ENCODE results near the gene EXPH5.

Gene EXPH5

DNA sequence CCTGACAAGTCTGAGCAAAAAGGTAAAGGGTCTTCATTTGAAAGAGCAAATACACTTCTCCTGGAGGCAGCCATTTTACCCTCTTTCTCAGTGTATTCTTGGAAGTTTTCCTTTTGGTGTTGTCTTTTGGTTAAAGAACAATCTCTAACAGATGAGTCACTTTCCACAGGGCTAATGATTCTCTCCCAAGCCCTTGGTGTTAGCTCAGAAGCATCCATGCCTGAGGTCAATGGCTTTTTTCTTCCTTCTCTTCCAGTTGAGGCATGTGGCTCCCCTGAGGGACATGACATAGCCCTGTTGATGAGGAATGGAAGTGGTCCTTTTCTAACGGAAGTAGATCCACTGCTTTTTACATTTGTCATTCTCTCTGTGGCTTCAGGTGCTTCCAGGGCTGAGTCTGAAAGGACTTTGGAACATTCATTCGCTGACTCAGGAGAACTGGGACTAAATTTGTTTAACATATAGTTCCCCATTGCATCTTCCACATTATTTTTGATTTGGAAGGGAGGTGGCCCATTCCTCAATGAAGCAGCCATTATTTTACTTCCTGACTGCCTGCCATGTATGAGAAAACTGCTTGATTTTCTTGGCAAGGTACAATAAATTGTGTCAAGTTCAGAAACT is 81.6 kb downstream of the EXPH5 start:
- no peak for DNase-seq

DNA sequence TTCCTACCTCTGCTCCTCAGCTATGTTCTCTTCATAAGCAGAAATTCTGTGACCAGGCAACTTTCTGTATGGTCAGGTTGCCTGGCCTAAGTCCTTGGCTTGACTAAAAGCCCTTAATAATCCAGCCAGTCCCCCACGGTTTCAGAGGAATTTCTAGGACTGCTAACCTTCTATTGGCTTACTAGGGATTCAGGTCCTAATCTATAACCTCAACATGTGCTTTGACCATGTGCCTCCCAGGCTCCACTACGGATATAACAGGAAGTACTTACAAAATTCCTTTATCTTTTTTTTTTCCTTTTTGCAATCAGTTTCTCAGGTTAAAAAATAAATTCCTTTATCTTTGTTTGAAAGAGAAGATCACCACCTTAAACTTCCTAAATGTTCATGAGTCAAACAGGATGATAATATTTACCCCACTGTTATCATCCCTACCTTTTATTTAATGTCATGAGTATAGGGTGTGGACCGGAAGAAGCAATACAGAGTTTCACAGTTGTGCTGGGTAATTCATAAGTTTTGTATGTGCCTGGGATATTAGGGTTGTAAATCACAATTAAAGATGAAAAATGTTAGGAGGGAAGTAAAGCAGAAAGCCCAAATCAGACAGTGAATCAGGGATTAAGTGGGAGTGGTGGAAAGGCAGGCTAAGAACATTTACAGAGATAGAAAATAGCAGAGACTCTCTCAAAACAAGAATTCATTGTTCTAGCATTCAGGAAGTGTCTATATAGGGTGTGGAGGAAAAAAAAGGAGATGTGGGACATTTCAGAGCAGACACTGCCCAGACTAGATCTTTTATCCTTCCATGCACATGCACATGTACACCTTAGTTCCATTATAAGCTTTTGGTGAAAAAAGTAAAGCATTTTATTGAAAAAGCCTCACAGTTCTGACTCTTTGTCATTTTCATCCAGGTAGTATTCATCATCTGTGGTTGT is 84.6 kb downstream of the EXPH5 start:
- no peak for DNase-seq

DNA sequence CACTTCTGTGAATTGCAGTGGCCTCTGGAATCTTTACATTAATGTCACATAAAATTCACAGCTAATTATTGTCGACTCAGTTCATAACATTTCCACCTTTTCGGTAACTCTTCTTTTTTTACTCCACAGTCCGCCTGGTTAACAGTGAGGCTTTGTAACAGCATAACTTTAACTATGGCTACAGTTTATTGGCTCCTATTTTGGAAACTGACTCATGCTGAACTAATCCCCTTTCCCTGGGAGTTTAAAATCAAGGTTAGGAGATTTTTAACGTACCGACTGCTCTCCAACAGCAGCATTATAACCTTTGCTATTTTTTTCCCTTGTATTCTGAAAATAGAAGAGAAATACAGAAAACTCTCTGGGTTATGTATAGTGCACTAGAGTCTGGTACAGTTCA is 92.2 kb downstream of the EXPH5 start:
- DNase-seq, result no peak

DNA sequence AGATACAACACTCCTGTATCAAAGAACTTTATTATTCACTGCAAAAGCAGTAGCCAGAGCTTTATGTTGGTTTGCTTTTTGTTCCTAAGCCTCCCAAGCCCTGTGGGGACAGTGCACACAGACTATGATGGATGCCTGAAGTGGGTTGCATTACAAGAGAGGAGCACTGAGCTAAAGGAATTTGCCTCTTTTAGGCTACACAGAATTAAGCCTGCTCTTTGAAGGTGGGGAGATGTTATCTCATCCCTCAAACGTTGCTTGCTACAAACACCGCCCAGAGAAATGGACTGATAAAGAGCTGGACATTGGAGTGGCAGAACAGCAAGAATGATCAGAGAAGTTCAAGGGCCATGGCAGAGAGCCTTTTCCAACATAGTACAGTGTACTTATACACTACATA is 92.8 kb downstream of the EXPH5 start:
- DNase-seq, result no peak

DNA sequence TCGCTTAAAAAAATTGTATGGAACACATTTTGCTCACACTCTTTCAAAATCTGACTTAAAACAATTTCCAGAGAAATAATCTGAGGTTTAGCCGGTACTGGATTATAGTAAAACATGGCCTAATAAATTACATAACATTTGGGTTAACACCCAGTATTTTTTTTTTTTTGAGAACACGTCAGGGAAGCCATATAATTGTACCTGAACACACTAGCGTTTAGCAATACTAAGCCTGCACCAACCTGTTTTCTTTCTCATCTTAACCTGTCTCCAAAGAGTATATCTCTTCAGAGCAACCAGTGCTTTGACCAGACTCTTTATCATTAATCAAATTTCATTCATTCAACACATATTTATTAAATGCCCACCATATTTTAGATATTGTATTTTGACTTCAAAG is 93.4 kb downstream of the EXPH5 start:
- DNase-seq, result no peak

DNA sequence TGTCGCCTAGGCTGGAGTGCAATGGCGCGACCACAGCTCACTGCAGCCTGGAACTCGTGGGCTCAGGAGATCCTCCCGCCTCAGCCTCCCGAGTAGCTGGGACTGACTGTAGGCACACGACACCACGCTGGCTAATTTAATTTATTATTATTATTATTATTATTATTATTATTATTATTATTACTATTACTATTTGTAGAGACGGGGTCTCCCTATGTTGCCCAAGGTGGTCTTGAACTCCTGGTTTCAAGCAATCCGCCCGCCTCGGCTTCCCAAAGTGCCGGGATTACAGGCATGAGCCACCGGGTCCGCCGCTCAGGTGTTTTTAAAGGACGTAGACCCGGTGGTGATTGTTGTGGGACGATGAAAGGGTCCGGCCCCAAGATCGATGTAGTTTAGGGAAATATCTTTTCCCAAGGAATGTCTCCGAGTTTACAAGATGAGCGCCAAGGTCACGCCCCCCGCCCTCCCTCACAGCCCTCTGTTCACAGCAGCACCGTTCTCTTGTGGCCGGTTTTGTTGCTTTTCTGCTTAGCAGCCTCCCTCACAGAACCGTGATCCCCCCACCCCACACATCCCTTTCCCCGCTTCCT is 94.7 kb downstream of the EXPH5 start:
- DNase-seq, result no peak

DNA sequence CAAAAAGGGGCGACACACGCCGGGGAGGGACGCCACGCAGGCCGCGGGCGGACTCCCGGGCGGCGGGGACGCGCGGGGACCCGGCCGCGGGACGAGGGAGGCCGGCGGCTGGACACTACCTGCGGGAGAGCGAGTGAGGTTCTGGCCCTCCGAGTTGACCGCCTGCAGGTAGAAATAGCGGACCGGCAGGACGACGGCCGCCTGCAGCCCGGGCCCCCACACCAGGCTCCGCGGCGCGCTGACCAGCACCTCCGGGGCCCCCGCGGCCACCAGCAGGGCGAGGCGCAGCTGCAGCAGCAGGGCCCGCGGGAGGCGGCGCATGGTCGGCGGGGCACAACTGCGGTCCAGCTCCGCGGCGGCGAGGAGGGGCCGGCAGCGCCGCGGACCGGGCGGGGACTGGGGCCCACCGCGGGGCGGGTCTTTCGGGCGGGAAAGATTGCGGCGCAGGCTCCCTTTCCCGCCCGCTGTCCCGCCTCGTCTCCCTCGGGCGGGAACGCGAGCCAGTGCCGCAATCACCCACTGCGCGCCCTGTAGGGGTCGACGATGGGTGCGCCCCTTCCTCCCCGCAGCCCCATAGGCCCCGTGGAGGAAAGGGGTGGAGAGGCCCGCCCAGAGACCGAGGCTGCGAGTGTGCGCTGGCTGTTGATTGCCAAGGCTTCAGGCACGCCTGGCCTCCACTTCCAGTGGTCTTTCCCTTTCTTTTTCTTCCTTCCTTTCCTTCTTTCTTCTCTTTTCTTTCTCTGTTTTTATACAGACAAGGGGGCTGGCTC is 95.3 kb downstream of the EXPH5 start, which contains the start of gene POGLUT3:
POGLUT3 (minus strand) TSS at position 339 of the 770 bp plus-strand sequence; CDS start at position 321, 18 bp downstream.
- peak; percentile 86 for DNase-seq

DNA sequence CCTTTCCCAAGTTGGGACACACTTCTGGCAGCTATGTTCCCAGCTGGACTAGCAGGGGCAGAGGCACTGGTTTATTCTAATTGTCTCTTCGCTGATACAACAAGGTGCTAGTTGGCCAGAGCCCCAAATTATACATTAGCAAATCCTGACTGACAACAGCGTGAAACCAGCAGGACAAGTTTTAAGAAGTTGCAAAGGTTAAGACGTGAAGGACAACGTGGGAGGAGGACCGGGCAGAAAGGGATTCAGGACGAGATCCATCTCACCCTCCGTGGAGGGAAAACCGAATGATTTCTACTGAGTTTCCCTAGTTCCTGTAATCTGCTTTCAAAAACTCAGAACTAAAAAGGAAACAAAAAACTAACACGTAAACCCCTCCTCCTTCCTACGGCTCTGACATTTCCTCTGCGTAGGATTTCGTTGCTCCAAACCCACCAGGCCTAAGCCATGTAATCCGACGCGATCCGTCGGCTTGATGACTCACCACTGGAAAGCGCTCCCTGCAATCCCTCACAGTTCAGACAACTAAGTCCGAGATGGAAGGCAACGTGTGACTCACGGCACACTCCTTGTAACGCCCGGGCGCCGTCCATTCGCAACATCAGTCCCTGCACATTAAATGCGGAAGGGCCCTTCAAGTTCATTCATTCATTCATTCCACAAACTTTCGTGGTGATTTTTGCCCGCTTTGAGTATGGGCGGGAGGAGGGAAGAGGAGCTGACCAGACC is 96.1 kb downstream of the EXPH5 start:
- peak; percentile 95 for DNase-seq

DNA sequence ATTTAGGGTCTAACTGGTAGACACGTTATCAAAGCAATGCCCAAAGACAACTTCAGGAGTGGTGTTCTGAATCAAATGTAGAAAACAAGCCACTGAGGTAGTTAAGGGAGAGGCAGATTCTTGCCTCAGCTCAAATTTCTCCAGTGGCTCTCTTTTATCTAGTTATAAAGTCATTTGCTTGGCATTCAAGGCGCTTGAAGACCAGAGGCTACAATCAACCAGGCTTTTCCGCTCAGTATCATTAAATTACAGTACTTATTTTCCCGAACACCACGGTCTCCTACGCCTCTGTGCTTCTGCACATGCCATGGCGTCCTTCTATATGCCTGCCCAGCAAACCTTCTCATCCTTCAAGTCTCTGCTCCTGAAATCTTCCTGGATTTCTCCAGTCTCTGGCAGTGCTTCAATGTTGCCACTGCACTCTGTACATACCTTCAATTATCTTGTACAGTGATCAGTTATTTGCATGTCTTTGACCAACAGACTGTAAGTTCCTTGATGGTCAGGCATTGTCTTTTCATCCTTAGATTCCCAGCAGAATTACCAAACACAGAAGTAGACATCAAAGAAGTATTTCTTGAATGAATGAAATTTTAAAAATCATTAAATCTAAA is 96.8 kb downstream of the EXPH5 start:
- no peak for DNase-seq

DNA sequence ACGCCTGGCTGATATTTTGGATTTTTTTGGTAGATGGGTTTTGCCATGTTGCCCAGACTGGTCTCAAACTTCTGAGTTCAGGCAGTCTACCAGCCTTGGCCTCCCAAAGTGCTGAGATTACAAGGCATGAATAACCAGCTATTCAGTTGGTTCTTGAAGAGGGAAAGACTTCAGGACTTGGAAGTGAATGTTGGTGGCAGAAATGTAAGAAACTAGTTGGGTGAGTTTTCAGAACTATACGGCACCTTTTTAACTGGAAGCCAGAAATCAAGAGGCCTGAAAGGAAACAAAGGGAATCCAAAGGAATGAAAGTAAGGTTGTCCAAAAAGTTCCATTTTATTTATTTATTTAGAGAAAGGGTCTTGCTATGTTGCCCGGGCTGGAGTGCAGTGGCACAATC is 98.2 kb downstream of the EXPH5 start:
- no peak for DNase-seq

DNA sequence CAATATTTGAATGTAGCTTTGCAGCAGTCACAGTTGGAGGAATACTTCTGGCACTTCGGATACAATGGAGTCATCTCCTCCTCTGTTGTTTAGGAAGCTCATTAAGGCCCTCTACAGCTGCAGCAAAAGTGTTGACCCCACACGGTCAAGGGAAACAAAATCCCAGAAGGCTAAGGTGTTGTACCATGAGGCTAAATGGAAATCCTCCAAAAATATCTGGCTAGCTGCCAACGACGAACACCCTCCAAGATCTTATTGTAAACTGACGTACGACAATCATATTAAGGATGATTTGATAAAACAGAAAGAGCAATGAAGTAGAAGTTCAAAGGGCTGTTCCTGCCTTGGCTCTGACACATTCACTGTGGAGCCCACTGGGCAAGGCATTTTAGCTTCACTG is 99.4 kb downstream of the EXPH5 start:
- peak; percentile 63 for DNase-seq

DNA sequence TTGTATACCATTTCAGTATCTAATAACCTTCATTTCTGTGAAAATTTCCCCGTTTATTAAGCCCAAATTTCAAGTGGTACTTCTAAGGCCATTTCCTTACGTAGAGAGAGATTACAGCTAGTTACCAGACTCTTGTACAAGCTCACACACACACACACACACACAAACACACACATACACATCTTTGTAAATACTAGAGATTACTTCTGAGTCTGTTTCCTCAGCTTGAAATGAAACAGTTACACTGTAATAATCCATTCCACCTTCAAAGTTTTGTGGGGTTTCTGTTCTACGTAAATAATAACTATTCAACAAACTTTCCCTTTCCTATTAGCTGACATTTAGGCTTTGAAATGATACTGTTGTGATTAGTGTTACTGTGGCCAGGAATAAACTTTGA is 101.6 kb downstream of the EXPH5 start:
- no peak for DNase-seq

DNA sequence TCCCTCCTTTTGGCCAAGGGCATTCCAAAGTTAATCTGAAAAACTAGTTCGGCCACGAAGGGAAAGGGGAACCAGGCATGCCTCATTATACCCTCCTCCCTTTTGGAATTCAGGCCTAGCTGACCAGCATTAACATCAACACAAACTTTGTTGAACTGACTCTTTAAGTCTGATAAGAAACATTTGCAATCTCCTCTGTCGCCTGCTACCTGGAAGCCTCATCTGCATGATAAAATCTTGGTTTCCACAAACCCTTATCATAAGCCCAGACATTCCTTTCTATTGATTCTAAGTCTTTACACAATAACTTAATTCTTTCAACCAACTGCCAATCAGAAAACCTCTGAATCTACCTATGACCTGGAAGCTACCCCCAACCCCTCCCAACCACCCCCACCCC is 106.7 kb downstream of the EXPH5 start:
- no peak for DNase-seq

DNA sequence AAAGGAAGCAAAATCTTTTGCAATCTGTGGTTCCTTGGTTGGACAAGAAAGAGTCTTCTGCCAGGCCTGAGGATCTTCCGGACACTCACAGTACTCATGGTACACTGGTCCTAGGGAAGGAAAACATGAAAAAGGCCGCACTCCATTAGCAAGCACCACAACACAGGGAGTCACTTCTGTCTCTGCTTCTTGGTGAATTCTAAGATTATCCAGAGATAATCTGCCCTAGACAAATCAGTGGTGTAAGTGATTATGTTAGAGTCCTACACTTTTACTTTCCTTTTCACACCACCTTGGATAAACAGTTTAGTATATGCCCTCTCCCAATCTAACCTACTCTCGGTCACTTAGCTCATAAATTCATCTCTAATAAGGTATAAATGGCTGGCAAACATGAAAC is 107.2 kb downstream of the EXPH5 start:
- DNase-seq, result no peak

DNA sequence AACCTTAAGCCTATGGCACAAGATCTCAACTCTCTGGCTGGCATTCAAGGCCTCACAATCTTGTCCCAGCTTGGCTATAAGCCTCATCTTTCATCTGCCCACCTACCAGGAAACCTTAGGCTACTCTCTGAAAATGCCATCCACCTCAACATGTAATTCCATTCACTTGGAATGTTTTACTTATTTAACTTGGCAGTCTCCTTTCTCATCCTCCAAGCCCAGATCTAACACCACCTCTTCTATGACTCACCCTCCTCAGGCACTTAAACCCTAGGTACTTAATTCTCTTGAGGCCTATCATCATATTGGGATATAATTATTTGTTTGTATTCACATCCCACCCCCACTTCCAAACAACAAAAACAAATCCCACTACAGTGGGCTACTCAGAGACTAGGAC is 110.4 kb downstream of the EXPH5 start:
- DNase-seq, result no peak

DNA sequence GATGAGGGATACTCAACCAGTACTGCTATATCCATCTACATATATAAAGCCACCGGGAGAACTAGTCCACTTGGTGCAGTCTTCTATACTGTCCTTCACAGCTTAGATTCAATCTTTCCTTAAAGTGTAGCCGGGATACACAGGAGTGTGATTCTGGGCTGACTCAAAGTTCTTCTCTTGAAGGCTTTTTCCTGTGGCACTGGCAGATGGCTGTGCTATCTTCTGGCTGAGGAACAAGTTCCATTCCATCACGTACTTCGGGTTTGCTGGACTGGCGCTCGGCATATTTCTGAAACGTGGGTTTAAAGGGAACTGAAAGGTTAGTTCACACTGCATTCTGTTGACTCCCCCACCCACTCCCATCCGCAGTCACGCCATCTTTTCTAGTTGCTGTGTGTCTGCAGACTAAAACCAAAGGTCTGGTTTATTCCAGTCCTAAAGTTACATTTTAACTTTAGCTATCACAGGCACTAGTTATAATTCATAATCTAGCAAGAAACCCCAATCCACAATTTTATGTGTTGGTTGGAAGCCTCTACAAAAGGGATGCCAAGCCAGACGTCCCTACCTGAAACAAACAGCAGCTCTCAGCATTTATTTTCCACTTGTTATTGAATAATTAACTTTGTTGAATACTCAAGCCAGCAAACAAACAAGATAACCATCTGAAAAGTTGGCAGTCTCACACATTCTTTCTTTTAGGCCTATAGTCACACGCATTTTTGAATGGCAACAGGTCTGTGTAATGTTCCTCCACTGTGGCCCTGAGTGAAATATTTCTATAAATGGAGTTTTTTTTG is 118.7 kb downstream of the EXPH5 start:
- DNase-seq, result no peak

DNA sequence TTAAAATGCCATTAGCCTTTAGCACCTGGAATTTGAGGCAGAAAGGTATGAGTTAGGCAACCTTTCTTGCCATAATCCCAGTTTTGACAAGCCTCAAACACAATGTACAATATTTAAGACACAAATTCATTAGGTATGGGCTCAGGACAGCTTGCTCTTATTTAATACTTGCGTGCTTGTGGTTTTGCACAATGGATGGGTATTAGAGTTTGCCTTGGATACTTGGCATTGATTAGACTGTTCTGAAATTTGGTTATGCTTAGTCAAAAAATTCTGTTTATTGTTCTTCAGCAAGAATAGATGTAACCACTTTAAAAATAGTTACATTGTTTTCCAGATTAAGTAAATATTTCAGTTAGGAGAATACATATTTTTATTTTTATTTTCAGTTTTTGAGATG is 120.9 kb downstream of the EXPH5 start:
- no peak for DNase-seq

DNA sequence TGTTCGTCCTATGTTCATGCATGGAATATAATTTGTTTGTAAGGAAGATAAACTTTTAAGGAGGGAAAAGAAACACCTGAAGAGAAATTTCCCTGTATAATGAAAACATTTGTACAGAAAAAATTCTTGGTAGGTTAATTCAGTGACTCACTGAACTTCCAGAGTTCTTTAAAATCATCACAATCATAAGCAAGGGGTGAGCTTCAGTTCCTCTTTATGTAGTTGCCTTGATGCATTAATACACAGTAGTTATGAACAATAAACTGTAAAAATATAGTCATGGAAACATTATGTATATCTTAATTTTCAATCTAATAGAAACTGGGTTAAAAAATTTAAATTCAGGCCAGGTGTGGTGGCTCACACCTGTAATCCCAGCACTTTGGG is 125.1 kb downstream of the EXPH5 start:
- no peak for DNase-seq

DNA sequence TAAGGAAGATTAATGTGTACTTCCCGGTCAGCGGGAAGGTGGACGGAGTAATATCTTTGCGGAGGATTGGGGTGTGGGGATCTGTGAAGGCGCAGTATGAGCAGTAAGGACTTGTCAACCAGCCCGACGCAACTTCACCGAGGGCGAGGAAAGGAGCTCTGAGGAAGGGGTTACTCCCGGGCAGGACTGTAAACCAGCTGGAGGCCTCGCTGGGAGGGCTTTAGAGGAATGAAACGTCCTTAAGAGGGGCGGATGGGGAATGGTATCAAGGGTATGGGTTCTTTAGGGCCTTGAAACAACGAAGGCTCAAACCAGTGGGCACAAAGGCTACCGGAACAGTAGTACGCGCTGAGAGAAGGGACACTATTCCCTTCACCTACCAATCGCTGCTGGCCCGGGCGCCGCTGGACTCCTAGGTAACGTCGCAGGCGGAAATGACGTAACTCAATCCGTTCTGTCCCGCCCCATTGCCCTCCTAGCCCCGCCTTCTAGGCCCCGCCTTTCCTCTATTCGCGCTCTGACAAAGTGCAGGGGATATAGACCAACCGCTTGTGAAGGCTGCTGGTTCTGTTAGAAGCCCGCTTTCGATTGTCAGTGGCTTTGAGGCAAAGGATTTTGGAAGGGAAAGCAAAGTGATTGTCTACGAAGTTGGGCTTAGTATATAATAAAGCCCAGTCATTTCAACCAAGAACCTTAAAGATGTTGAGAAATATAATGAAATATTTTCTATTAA is 126.3 kb downstream of the EXPH5 start, which contains the start of gene C11orf65:
C11orf65 (minus strand) TSS at position 439 of the 733 bp plus-strand sequence. CDS start 5,970 bp downstream, outside the sequence.
- DNase-seq, result peak; percentile 100

DNA sequence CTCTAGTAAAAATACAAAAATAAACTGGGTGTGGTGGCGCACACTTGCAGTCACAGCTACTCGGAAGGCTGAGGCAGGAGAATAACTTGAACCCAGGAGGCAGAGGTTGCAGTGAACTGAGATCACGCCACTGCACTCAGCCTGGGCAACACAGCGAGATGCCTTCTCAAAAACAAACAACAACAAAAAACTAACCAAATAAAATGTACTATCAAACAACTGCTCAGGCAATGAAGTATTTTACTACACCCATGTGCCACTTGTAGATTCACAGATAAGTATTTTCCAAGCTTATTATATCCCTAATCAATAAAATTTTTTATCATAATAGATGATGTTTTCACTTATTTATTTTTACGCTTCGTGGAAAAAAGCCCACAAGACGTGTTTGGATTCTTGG is 127.2 kb downstream of the EXPH5 start:
- no peak for DNase-seq

Measured in eye (tissue), 1 donor.